Colonic mucosa (tissue), 4 donors: ENCODE data around the gene KCNA3. TPM values are rescaled to one million over a fixed set of nuclear protein-coding genes. Genes with fewer than 3 reads are reported as not detected.

ENCODE experiments used
- DNase-seq: peaks from one replicate; pipeline ENCODE4 v3.0.0-alpha.2; 2020
- H3K27ac ChIP-seq: fragments of 200-600 bp; one replicate; pipeline ENCODE4 v1.8.0; 2021
- H3K27me3 ChIP-seq: fragments of 200-600 bp; one replicate; pipeline ENCODE4 v1.8.0; 2021
- H3K36me3 ChIP-seq: fragments of 200-600 bp; one replicate; pipeline ENCODE4 v1.8.0; 2021
- H3K4me1 ChIP-seq: fragments of 200-600 bp; one replicate; pipeline ENCODE4 v1.8.0; 2021; ENCODE audit warnings: mild to moderate bottlenecking
- H3K4me3 ChIP-seq: fragments of 200-600 bp; one replicate; pipeline ENCODE4 v1.8.0; 2021
- H3K9ac ChIP-seq, 2 donors: one replicate each; pipeline ENCODE4 v1.7.0; 2013; ENCODE audit warnings: control low read depth in 2 of 2, low read depth in 2 of 2, low read length in 2 of 2
- H3K9me3 ChIP-seq: fragments of 200-600 bp; one replicate; pipeline ENCODE4 v1.8.0; 2021
- CTCF ChIP-seq: fragments of 200-600 bp; IDR thresholded peaks from one replicate; pipeline ENCODE4 v1.8.0; 2022; ENCODE audit warnings: antibody characterized with exemption, mild to moderate bottlenecking
- intact Hi-C: fragments of 100-400 bp; cut with DNase I; formaldehyde crosslinking; loops from one replicate; pipeline ENCODE4 v1.14.1; 2022
- total RNA-seq, 2 donors: library from RNA; stranded (reverse); fragmentation: NEBNext Ultra II Directional in 1 of 2; extraction: Animal tissue kit (Norgen Biotek cat#: 25700) in 1 of 2; gene quantifications; one replicate each; pipeline ENCODE4 v1.2.1, GENCODE V29; 2021
- donor health status: healthy.
- donor health status: DM: no; HTN: no; CAD: no.
- donor health status: DM: no; HTN: no; CAD: no.

The KCNA3 gene
- total RNA-seq, 2 donors from 2014 or later, result 0.93 to 1.4 TPM

- H3K27me3 ChIP-seq, result no peaks in the 10 kb centered on the region
- no peaks in the 10 kb centered on the region for H3K36me3 ChIP-seq
- intact Hi-C loops, result no loop called here
- H3K4me3 ChIP-seq, result no peak overlapping the region
- TF ChIP-seq CTCF, result no peak
- H3K27ac ChIP-seq, result no peak overlapping the region
- no peak for DNase-seq
- H3K9ac ChIP-seq, result no peak overlapping the region
- no peaks in the 10 kb centered on the region for H3K9me3 ChIP-seq
- H3K4me1 ChIP-seq, result no peaks in the 10 kb centered on the region
Observed at GRCh38 chr1:110706621-110707020, 31.9 kb upstream of the KCNA3 start.

- H3K4me1 ChIP-seq, result no peaks in the 10 kb centered on the region
- no peaks in the 10 kb centered on the region for H3K9me3 ChIP-seq
- H3K9ac ChIP-seq, result no peak overlapping the region
- no peak for DNase-seq
- no peaks in the 10 kb centered on the region for H3K27me3 ChIP-seq
- H3K27ac ChIP-seq, result no peak overlapping the region
- no peaks in the 10 kb centered on the region for H3K36me3 ChIP-seq
- no peak overlapping the region for H3K4me3 ChIP-seq
- no peak for TF ChIP-seq CTCF
- intact Hi-C loops, result no loop called here
Observed at GRCh38 chr1:110702260-110702659, 27.5 kb upstream of the KCNA3 start.

GRCh38 chr1:110700767-110701166, 26.0 kb upstream of the KCNA3 start:
- H3K9ac ChIP-seq, result no peak overlapping the region
- intact Hi-C loops, result no loop called here
- no peaks in the 10 kb centered on the region for H3K4me1 ChIP-seq
- no peak overlapping the region for H3K4me3 ChIP-seq
- no peak for DNase-seq
- no peaks in the 10 kb centered on the region for H3K27me3 ChIP-seq
- H3K9me3 ChIP-seq, result no peaks in the 10 kb centered on the region
- H3K36me3 ChIP-seq, result no peaks in the 10 kb centered on the region
- H3K27ac ChIP-seq, result no peak overlapping the region
- TF ChIP-seq CTCF, result no peak

- H3K27me3 ChIP-seq, result no peaks in the 10 kb centered on the region
- no peaks in the 10 kb centered on the region for H3K9me3 ChIP-seq
- intact Hi-C loops, result no loop called here
- no peak overlapping the region for H3K27ac ChIP-seq
- H3K36me3 ChIP-seq, result no peaks in the 10 kb centered on the region
- no peaks in the 10 kb centered on the region for H3K4me1 ChIP-seq
- H3K9ac ChIP-seq, result no peak overlapping the region
- TF ChIP-seq CTCF, result no peak
- H3K4me3 ChIP-seq, result no peak overlapping the region
- no peak for DNase-seq
Observed at GRCh38 chr1:110697606-110698005, 22.9 kb upstream of the KCNA3 start.

GRCh38 chr1:110696818-110697217, 22.1 kb upstream of the KCNA3 start:
- Histone ChIP-seq H3K4me3 (no peak overlapping the region), H3K9ac (no peak overlapping the region), H3K27me3 (no peaks in the 10 kb centered on the region), H3K4me1 (no peaks in the 10 kb centered on the region), H3K27ac (no peak overlapping the region), H3K36me3 (no peaks in the 10 kb centered on the region), H3K9me3 (no peaks in the 10 kb centered on the region)
- intact Hi-C loops, result no loop called here
- TF ChIP-seq CTCF, result no peak
- no peak for DNase-seq
